Stimulated activated CD8-positive, alpha-beta memory T cell treated with anti-CD3 and anti-CD28 coated beads, Interleukin-15, amount 100 ng/mL, for 1 hour (primary cell): ENCODE data around the gene RARRES1.
"Not testable (repeated sequence)": the region's sequence is repeated elsewhere in the genome, so short reads cannot be mapped to it uniquely, and the experiment has no call there.

Experiments used
- DNase-seq: peaks from one replicate; pipeline ENCODE4 v3.0.0-alpha.2; 2020; ENCODE audit warnings: low read depth

Gene RARRES1

GRCh38 chr3:158733656-158734055 is 1.4 kb upstream of the RARRES1 start:
- DNase-seq: no peak

GRCh38 chr3:158732856-158733200 is 571 bp upstream of the RARRES1 start:
- DNase-seq: no peak

GRCh38 chr3:158731486-158731885 is 771 bp downstream of the RARRES1 start:
- no peak for DNase-seq

GRCh38 chr3:158728851-158729250 is 3.4 kb downstream of the RARRES1 start:
- no peak for DNase-seq

- DNase-seq: no peak
Measured at GRCh38 chr3:158728061-158728377, 4.2 kb downstream of the RARRES1 start.

- peak; percentile 22 for DNase-seq
Measured at GRCh38 chr3:158727206-158728060, 4.8 kb downstream of the RARRES1 start.

GRCh38 chr3:158725348-158726011 is 6.8 kb downstream of the RARRES1 start:
- no peak for DNase-seq

GRCh38 chr3:158723991-158724390 is 8.3 kb downstream of the RARRES1 start:
- no peak for DNase-seq

GRCh38 chr3:158722108-158722507 is 10.1 kb downstream of the RARRES1 start:
- no peak for DNase-seq

- no peak for DNase-seq
Measured at GRCh38 chr3:158718490-158719170, 13.6 kb downstream of the RARRES1 start.

- no peak for DNase-seq
Measured at GRCh38 chr3:158717576-158717975, 14.7 kb downstream of the RARRES1 start.

- DNase-seq: no peak
Measured at GRCh38 chr3:158713094-158713499, 19.2 kb downstream of the RARRES1 start.

- DNase-seq: no peak
Measured at GRCh38 chr3:158712443-158712842, 19.8 kb downstream of the RARRES1 start.

- DNase-seq: no peak
Measured at GRCh38 chr3:158711886-158712285, 20.4 kb downstream of the RARRES1 start.

GRCh38 chr3:158710601-158711000 is 21.7 kb downstream of the RARRES1 start:
- no peak for DNase-seq

- DNase-seq: no peak
Measured at GRCh38 chr3:158709666-158710083, 22.6 kb downstream of the RARRES1 start.

- DNase-seq: no peak
Measured at GRCh38 chr3:158703566-158703965, 28.7 kb downstream of the RARRES1 start.

GRCh38 chr3:158702815-158703481 is 29.3 kb downstream of the RARRES1 start:
- no peak for DNase-seq

- DNase-seq: no peak
Measured at GRCh38 chr3:158701420-158702065, 30.7 kb downstream of the RARRES1 start.

- DNase-seq: no peak
Measured at GRCh38 chr3:158700559-158700958, 31.7 kb downstream of the RARRES1 start.

- no peak for DNase-seq
Measured at GRCh38 chr3:158696618-158697017, 35.6 kb downstream of the RARRES1 start.

GRCh38 chr3:158693866-158694456 is 38.3 kb downstream of the RARRES1 start:
- not testable (repeated sequence) for DNase-seq
